HL-60 (cell line): ENCODE measurements around the gene PLD6.

Experiments used
- POLR2AphosphoS5 ChIP-seq: IDR thresholded peaks from 2 replicates; pipeline ENCODE4 v1.6.1; 2012; ENCODE audit warnings: low read depth
- TF ChIP-seq, protein P1 (sequence below): IDR thresholded peaks from one replicate; pipeline ENCODE4 v1.5.1; 2011; ENCODE audit warnings: low read length, control low read depth, inconsistent platforms; ENCODE audit not compliant: insufficient read depth
- TF ChIP-seq, protein P2 (sequence below): IDR thresholded peaks from 2 replicates; pipeline ENCODE4 v1.6.1; 2012; ENCODE audit warnings: low read depth; ENCODE audit not compliant: insufficient replicate concordance

DNA sequence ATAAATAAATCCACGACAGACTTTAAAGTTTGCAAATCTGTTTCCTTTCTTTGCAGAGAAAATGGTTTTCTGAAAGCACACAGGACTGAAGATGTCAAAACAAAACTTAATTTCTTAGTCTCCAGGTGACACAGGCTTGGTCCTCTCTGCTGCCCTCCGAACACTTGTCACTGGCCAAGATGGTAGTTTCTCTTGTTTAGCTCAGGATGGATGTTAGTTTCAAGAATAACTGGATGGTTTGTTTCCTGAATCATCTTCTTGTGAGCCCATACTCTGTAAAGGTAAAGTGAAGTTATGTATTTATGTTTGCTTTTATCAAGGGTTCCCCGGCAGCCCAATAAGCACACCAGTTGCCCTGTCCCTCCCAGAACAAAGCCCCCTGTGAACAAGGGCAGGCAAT is 40.7 kb upstream of the PLD6 start:
- no peak for TF ChIP-seq POLR2AphosphoS5
- TF ChIP-seq, protein P1, sequence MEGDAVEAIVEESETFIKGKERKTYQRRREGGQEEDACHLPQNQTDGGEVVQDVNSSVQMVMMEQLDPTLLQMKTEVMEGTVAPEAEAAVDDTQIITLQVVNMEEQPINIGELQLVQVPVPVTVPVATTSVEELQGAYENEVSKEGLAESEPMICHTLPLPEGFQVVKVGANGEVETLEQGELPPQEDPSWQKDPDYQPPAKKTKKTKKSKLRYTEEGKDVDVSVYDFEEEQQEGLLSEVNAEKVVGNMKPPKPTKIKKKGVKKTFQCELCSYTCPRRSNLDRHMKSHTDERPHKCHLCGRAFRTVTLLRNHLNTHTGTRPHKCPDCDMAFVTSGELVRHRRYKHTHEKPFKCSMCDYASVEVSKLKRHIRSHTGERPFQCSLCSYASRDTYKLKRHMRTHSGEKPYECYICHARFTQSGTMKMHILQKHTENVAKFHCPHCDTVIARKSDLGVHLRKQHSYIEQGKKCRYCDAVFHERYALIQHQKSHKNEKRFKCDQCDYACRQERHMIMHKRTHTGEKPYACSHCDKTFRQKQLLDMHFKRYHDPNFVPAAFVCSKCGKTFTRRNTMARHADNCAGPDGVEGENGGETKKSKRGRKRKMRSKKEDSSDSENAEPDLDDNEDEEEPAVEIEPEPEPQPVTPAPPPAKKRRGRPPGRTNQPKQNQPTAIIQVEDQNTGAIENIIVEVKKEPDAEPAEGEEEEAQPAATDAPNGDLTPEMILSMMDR: no peak
- TF ChIP-seq, protein P2, sequence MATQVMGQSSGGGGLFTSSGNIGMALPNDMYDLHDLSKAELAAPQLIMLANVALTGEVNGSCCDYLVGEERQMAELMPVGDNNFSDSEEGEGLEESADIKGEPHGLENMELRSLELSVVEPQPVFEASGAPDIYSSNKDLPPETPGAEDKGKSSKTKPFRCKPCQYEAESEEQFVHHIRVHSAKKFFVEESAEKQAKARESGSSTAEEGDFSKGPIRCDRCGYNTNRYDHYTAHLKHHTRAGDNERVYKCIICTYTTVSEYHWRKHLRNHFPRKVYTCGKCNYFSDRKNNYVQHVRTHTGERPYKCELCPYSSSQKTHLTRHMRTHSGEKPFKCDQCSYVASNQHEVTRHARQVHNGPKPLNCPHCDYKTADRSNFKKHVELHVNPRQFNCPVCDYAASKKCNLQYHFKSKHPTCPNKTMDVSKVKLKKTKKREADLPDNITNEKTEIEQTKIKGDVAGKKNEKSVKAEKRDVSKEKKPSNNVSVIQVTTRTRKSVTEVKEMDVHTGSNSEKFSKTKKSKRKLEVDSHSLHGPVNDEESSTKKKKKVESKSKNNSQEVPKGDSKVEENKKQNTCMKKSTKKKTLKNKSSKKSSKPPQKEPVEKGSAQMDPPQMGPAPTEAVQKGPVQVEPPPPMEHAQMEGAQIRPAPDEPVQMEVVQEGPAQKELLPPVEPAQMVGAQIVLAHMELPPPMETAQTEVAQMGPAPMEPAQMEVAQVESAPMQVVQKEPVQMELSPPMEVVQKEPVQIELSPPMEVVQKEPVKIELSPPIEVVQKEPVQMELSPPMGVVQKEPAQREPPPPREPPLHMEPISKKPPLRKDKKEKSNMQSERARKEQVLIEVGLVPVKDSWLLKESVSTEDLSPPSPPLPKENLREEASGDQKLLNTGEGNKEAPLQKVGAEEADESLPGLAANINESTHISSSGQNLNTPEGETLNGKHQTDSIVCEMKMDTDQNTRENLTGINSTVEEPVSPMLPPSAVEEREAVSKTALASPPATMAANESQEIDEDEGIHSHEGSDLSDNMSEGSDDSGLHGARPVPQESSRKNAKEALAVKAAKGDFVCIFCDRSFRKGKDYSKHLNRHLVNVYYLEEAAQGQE: no peak
